DOHH2 (cell line): ENCODE measurements around the gene PIAS2.
A peak's percentile ranks its signal among the peaks of the same experiment; 100 is the strongest.

Experiments
- H3F3A ChIP-seq: fragments of 200-600 bp; sonication (generic), shearing (Covaris generic); 2 replicates; pipeline ENCODE4 v1.6.0; 2016; ENCODE audit warnings: antibody characterized with exemption, mild to moderate bottlenecking; ENCODE audit not compliant: control insufficient read depth, insufficient read depth
- H3K27ac ChIP-seq: fragments of 200-600 bp; sonication (generic); 2 replicates; pipeline ENCODE4 v1.5.1; 2014; ENCODE audit warnings: low read depth, mild to moderate bottlenecking, low read length, moderate library complexity
- H3K27me3 ChIP-seq: fragments of 200-600 bp; sonication (generic); 2 replicates; pipeline ENCODE4 v1.6.1; 2014; ENCODE audit warnings: mild to moderate bottlenecking, low read length, mixed read lengths; ENCODE audit not compliant: control insufficient read depth
- H3K36me3 ChIP-seq: fragments of 200-600 bp; sonication (generic); 2 replicates; pipeline ENCODE4 v1.6.1; 2014; ENCODE audit warnings: mild to moderate bottlenecking, low read length, moderate library complexity, mixed read lengths; ENCODE audit not compliant: control insufficient read depth
- H3K4me1 ChIP-seq: fragments of 200-600 bp; sonication (generic); 2 replicates; pipeline ENCODE4 v1.6.1; 2014; ENCODE audit warnings: mild to moderate bottlenecking, low read length, mixed read lengths; ENCODE audit not compliant: control insufficient read depth
- H3K4me2 ChIP-seq: fragments of 200-600 bp; sonication (generic); 2 replicates; pipeline ENCODE4 v1.6.0; 2014; ENCODE audit warnings: mild to moderate bottlenecking, low read length, moderate library complexity
- H3K4me3 ChIP-seq: fragments of 200-600 bp; sonication (generic); 2 replicates; pipeline ENCODE4 v1.5.1; 2014; ENCODE audit warnings: mild to moderate bottlenecking, low read length, mixed read lengths
- H3K79me2 ChIP-seq: fragments of 200-600 bp; sonication (generic); 2 replicates; pipeline ENCODE4 v1.6.1; 2014; ENCODE audit warnings: mild to moderate bottlenecking, low read length, mixed read lengths; ENCODE audit not compliant: control insufficient read depth
- H3K9me2 ChIP-seq: fragments of 200-600 bp; sonication (generic); replicated peaks from 2 replicates; pipeline ENCODE4 v1.6.1; 2014; ENCODE audit warnings: mild to moderate bottlenecking, low read length, mixed read lengths; ENCODE audit not compliant: control insufficient read depth
- H3K9me3 ChIP-seq: fragments of 200-600 bp; sonication (generic); 2 replicates; pipeline ENCODE4 v1.6.1; 2014; ENCODE audit warnings: antibody characterized with exemption, low read length, mixed read lengths; ENCODE audit not compliant: control insufficient read depth, insufficient read depth
- H4K20me1 ChIP-seq: fragments of 200-600 bp; sonication (generic); 2 replicates; pipeline ENCODE4 v1.6.0; 2014; ENCODE audit warnings: low read depth, mild to moderate bottlenecking, antibody characterized with exemption, low read length, moderate library complexity; ENCODE audit not compliant: control insufficient read depth, insufficient read depth
- CTCF ChIP-seq: fragments of 200-600 bp; sonication (generic); IDR thresholded peaks from one replicate; pipeline ENCODE4 v1.5.1; 2014; ENCODE audit warnings: antibody characterized with exemption, mild to moderate bottlenecking, low read depth, low read length; ENCODE audit not compliant: poor library complexity, severe bottlenecking
- EZH2phosphoT487 ChIP-seq: fragments of 200-600 bp; sonication (generic); IDR thresholded peaks from 2 replicates; pipeline ENCODE4 v1.6.1; 2017; ENCODE audit warnings: borderline replicate concordance, mild to moderate bottlenecking, antibody characterized with exemption, low read length, moderate library complexity, mixed read lengths

The PIAS2 gene

GRCh38 chr18:46794607-46795006 is 122.7 kb downstream of the PIAS2 start:
- no peak for TF ChIP-seq CTCF
- TF ChIP-seq EZH2phosphoT487 = no peak
- peaks cover 7% of the 10 kb centered on the region for H3K4me1 ChIP-seq
- H3K27ac ChIP-seq = no peak overlapping the region
- H3F3A ChIP-seq = no peaks in the 10 kb centered on the region
- H3K9me3 ChIP-seq = no peaks in the 10 kb centered on the region
- no peaks in the 10 kb centered on the region for H3K79me2 ChIP-seq
- H3K4me3 ChIP-seq = no peak overlapping the region
- no peaks in the 10 kb centered on the region for H3K9me2 ChIP-seq
- no peaks in the 10 kb centered on the region for H3K36me3 ChIP-seq
- no peaks in the 10 kb centered on the region for H4K20me1 ChIP-seq
- no peak overlapping the region for H3K4me2 ChIP-seq
- H3K27me3 ChIP-seq = no peaks in the 10 kb centered on the region

GRCh38 chr18:46793565-46793964 is 123.7 kb downstream of the PIAS2 start:
- TF ChIP-seq EZH2phosphoT487 = no peak
- TF ChIP-seq CTCF = peak; percentile 48
- Histone ChIP-seq H3K9me3 (no peaks in the 10 kb centered on the region), H3K27me3 (no peaks in the 10 kb centered on the region), H3K4me3 (no peak overlapping the region), H3K4me1 (peaks cover 8% of the 10 kb centered on the region), H3F3A (no peaks in the 10 kb centered on the region), H3K27ac (no peak overlapping the region), H3K9me2 (no peaks in the 10 kb centered on the region), H3K79me2 (no peaks in the 10 kb centered on the region), H3K36me3 (no peaks in the 10 kb centered on the region), H4K20me1 (no peaks in the 10 kb centered on the region), H3K4me2 (no peak overlapping the region)

GRCh38 chr18:46789088-46789487 is 128.2 kb downstream of the PIAS2 start:
- Histone ChIP-seq H3K4me1 (peaks cover 16% of the 10 kb centered on the region), H3K9me2 (no peaks in the 10 kb centered on the region), H3K27me3 (no peaks in the 10 kb centered on the region), H3K4me2 (no peak overlapping the region), H3K79me2 (no peaks in the 10 kb centered on the region), H3K4me3 (no peak overlapping the region), H3K9me3 (peaks cover 11% of the 10 kb centered on the region), H4K20me1 (no peaks in the 10 kb centered on the region), H3F3A (no peaks in the 10 kb centered on the region), H3K27ac (no peak overlapping the region), H3K36me3 (no peaks in the 10 kb centered on the region)
- TF ChIP-seq EZH2phosphoT487 (no peak), CTCF (no peak)

GRCh38 chr18:46787674-46788073 is 129.6 kb downstream of the PIAS2 start:
- H3K79me2 ChIP-seq = no peaks in the 10 kb centered on the region
- no peak overlapping the region for H3K27ac ChIP-seq
- H3F3A ChIP-seq = no peaks in the 10 kb centered on the region
- no peaks in the 10 kb centered on the region for H3K36me3 ChIP-seq
- H3K9me2 ChIP-seq = no peaks in the 10 kb centered on the region
- H3K4me1 ChIP-seq = peaks cover 16% of the 10 kb centered on the region
- peaks cover 11% of the 10 kb centered on the region for H3K9me3 ChIP-seq
- no peak overlapping the region for H3K4me3 ChIP-seq
- no peak for TF ChIP-seq EZH2phosphoT487
- TF ChIP-seq CTCF = no peak
- no peaks in the 10 kb centered on the region for H3K27me3 ChIP-seq
- no peaks in the 10 kb centered on the region for H4K20me1 ChIP-seq
- H3K4me2 ChIP-seq = peak overlapping the region; percentile 44
